ENCODE data around the gene MRPL27. TPM values are rescaled to one million over a fixed set of nuclear protein-coding genes. Genes with fewer than 3 reads are reported as not detected.

MRPL27 gene
- total RNA-seq, 1 experiment from 2014 or later = 79.0 TPM

DNA sequence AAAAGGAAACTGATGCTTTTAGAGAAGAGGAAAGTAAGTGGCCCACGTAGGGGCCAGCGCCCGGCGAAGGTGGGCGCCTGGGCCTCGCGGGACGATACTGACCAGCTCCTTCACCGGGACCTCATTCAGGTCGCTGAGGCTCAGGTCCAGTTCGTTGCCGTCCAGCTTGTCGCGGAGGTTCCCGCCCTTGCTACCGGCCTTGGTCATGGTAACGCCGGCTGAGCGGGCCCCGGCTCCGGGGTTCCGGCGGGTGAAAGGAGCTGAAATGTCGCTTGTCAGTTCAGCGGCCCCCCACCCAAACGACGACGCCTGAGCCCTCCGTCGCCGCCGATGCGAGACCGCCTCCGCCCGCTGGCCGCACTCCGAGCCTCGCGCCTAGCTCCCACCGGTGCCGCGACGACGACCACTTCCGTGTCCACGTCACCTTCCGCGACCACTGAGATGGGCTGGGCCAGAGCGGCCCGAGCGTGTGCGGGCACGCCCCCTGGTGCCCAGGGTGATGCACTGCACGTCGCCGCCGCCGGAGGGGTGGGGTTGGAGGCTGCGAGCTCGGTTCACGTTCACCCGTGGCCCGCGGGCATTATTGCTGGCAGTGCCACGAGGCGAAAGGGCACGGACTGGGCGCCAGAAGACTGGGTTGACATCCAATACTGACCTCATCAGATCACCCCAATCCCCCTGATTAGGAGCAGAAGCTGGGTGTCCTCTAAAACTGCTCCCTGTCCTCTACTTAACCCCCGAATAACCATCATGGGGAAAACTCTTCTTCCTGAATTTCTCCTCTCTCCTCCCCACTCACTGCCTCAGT is 24.3 kb upstream of the MRPL27 start, which contains the start of gene LRRC59:
Gene LRRC59, minus strand, starts transcription at position 413 of the 808 bp plus-strand sequence. Its CDS starts 206 bp downstream, at position 207.
- Mint-ChIP-seq H3K9me3 (ENCODE audit: low read depth, unreplicated experiment) (no peaks in the 10 kb centered on the region), H3K27ac (ENCODE audit: unreplicated experiment) (peak within 1 kb of the TSS; percentile 86), H3K4me3 (ENCODE audit: low read depth, unreplicated experiment) (peak within 1 kb of the TSS; percentile 87), H3K27me3 (ENCODE audit: unreplicated experiment) (no peaks in the 10 kb centered on the region), H3K4me1 (ENCODE audit: low read depth, unreplicated experiment) (peaks cover 47% of the 10 kb centered on the region), H3K36me3 (ENCODE audit: insufficient read depth, unreplicated experiment) (peaks cover 58% of the 10 kb centered on the region)
- CTCF ChIA-PET = interaction anchor here (0.5 to 4.0 kb wide), 23 partner anchors 8 to 376 kb away, joined by 3 to 36 read pairs (median 5); partner anchors contain the start of genes ACSF2, LUC7L3, RSAD1 and XYLT2
- BruUV-seq (replicated peaks) = TSS peak; percentile 90
- DNase-seq = peak; percentile 98
- TF ChIP-seq, protein P1, sequence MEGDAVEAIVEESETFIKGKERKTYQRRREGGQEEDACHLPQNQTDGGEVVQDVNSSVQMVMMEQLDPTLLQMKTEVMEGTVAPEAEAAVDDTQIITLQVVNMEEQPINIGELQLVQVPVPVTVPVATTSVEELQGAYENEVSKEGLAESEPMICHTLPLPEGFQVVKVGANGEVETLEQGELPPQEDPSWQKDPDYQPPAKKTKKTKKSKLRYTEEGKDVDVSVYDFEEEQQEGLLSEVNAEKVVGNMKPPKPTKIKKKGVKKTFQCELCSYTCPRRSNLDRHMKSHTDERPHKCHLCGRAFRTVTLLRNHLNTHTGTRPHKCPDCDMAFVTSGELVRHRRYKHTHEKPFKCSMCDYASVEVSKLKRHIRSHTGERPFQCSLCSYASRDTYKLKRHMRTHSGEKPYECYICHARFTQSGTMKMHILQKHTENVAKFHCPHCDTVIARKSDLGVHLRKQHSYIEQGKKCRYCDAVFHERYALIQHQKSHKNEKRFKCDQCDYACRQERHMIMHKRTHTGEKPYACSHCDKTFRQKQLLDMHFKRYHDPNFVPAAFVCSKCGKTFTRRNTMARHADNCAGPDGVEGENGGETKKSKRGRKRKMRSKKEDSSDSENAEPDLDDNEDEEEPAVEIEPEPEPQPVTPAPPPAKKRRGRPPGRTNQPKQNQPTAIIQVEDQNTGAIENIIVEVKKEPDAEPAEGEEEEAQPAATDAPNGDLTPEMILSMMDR (IDR thresholded peaks at IDR 0.05; ENCODE audit: unreplicated experiment) = peak; percentile 100
- intact Hi-C loops (cut with micrococcal nuclease; ENCODE audit: unreplicated experiment) = loop anchor here (2.0 to 5.0 kb wide), 2 partner anchors 45 to 81 kb away; partner anchors contain the start of gene RSAD1

DNA sequence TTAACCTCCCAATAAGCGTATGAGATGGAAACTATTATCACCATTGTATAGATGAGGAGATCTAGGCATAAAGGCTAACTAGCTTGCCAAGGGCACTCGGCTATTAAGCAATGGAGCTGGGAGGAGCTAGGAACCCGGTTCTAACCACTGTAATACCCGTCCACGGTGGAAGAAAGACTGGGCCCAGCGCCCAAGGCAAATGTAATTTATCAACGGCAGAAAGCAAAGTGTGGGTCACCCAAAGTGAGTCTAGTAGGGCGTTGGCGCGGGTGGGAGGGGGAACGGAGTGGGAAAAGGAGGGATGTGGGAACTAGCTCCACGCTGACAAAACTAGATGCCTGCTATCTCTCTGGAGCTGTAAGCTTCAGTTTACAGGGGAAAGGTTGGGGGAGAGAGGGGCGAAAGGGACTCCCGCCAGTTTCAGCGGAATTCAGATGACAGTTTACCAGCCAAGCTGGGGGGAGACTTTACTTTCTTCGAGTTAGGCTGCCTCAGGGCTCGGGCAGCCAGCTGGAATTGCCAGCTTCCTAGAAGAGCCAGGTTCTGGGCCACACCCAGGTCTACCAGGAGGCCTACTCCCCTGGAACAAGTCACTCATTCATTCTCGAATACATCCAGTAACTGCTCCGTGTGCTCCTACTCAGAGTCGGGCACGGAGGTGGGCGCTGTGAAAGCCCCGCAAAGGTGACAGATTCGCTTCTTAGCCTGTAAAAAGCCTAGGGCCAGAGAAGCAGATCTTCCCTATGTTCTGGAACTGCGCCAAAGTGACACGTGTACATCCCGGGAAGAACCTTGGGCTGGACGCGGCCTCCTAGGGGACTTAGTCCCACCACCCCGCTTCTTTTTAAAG is 23.5 kb upstream of the MRPL27 start:
- CTCF ChIA-PET = interaction anchor here (0.5 to 4.0 kb wide), 20 partner anchors 8 to 376 kb away, joined by 3 to 36 read pairs (median 8); partner anchors contain the start of genes ACSF2, LUC7L3, RSAD1 and XYLT2

GRCh38 chr17:50394711-50395110 is 21.7 kb upstream of the MRPL27 start:
- Mint-ChIP-seq H3K27me3 (ENCODE audit: unreplicated experiment) (no peaks in the 10 kb centered on the region), H3K9me3 (ENCODE audit: low read depth, unreplicated experiment) (no peaks in the 10 kb centered on the region), H3K27ac (ENCODE audit: unreplicated experiment) (peak overlapping the region; percentile 84), H3K4me3 (ENCODE audit: low read depth, unreplicated experiment) (peak overlapping the region; percentile 87), H3K4me1 (ENCODE audit: low read depth, unreplicated experiment) (peaks cover 47% of the 10 kb centered on the region), H3K36me3 (ENCODE audit: insufficient read depth, unreplicated experiment) (peaks cover 79% of the 10 kb centered on the region)
- no peak for DNase-seq
- CTCF ChIA-PET = interaction anchor here (0.7 kb wide), 1 partner anchor 77 kb away, joined by 4 read pairs; no protein-coding TSS in a partner anchor
- TF ChIP-seq, protein P1 (IDR thresholded peaks at IDR 0.05; ENCODE audit: unreplicated experiment) = no peak
- intact Hi-C loops (cut with micrococcal nuclease; ENCODE audit: unreplicated experiment) = loop anchor here (5.0 kb wide), 1 partner anchor 48 kb away; no protein-coding TSS in a partner anchor
- no TSS peak for BruUV-seq (replicated peaks)

More for the DNA sequence above, 23.5 kb upstream of the MRPL27 start:
- peak overlapping the region; percentile 86 for H3K27ac Mint-ChIP-seq (ENCODE audit: unreplicated experiment)
- peaks cover 66% of the 10 kb centered on the region for H3K36me3 Mint-ChIP-seq (ENCODE audit: insufficient read depth, unreplicated experiment)
- peak; percentile 65 for DNase-seq
- TF ChIP-seq, protein P1 (IDR thresholded peaks at IDR 0.05; ENCODE audit: unreplicated experiment) = no peak
- no TSS peak for BruUV-seq (replicated peaks)
- peak overlapping the region; percentile 87 for H3K4me3 Mint-ChIP-seq (ENCODE audit: low read depth, unreplicated experiment)
- peaks cover 47% of the 10 kb centered on the region for H3K4me1 Mint-ChIP-seq (ENCODE audit: low read depth, unreplicated experiment)
- H3K9me3 Mint-ChIP-seq (ENCODE audit: low read depth, unreplicated experiment) = no peaks in the 10 kb centered on the region
- no peaks in the 10 kb centered on the region for H3K27me3 Mint-ChIP-seq (ENCODE audit: unreplicated experiment)
- intact Hi-C loops (cut with micrococcal nuclease; ENCODE audit: unreplicated experiment) = loop anchor here (1.0 to 5.0 kb wide), 3 partner anchors 31 to 82 kb away; partner anchors contain the start of gene RSAD1

DNA sequence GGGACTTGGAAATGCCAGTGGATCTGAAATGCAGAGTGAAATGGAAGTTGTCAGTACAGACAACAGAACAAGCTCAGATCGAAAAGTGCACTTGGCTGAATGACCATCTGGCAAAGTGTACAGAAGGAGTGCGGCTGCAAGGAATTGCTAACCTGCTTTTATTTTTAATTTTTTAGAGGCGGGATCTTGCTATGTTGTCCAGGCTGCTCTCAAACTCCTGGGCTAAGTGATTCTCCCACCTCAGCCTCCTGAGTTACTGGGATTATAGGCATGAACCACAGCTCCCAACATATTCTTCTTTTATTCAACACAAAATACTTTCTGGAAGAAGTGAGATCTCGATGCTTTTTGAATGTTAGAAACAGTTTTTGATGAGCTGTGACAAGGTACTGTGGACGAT is 20.7 kb upstream of the MRPL27 start:
- no peaks in the 10 kb centered on the region for H3K27me3 Mint-ChIP-seq (ENCODE audit: unreplicated experiment)
- no TSS peak for BruUV-seq (replicated peaks)
- peak overlapping the region; percentile 2 for H3K4me3 Mint-ChIP-seq (ENCODE audit: low read depth, unreplicated experiment)
- intact Hi-C loops (cut with micrococcal nuclease; ENCODE audit: unreplicated experiment) = no loop called here
- H3K36me3 Mint-ChIP-seq (ENCODE audit: insufficient read depth, unreplicated experiment) = peaks cover 89% of the 10 kb centered on the region
- peaks cover 47% of the 10 kb centered on the region for H3K4me1 Mint-ChIP-seq (ENCODE audit: low read depth, unreplicated experiment)
- DNase-seq = no peak
- no peak overlapping the region for H3K27ac Mint-ChIP-seq (ENCODE audit: unreplicated experiment)
- H3K9me3 Mint-ChIP-seq (ENCODE audit: low read depth, unreplicated experiment) = no peaks in the 10 kb centered on the region
- CTCF ChIA-PET = no interaction called here
- TF ChIP-seq, protein P1 (IDR thresholded peaks at IDR 0.05; ENCODE audit: unreplicated experiment) = no peak

All from Calu3 (cell line).